HG03280 (cell line): ENCODE results near the gene NTNG2.

Experiments
- ATAC-seq: cut with Tn5 transposase; IDR thresholded peaks from one replicate; pipeline ENCODE4 v1.9.1; 2021; ENCODE audit warnings: mild to moderate bottlenecking, moderate library complexity; ENCODE audit not compliant: unreplicated experiment

NTNG2 gene

GRCh38 chr9:132168851-132169250 is 7.0 kb downstream of the NTNG2 start:
- no peak for ATAC-seq

DNA sequence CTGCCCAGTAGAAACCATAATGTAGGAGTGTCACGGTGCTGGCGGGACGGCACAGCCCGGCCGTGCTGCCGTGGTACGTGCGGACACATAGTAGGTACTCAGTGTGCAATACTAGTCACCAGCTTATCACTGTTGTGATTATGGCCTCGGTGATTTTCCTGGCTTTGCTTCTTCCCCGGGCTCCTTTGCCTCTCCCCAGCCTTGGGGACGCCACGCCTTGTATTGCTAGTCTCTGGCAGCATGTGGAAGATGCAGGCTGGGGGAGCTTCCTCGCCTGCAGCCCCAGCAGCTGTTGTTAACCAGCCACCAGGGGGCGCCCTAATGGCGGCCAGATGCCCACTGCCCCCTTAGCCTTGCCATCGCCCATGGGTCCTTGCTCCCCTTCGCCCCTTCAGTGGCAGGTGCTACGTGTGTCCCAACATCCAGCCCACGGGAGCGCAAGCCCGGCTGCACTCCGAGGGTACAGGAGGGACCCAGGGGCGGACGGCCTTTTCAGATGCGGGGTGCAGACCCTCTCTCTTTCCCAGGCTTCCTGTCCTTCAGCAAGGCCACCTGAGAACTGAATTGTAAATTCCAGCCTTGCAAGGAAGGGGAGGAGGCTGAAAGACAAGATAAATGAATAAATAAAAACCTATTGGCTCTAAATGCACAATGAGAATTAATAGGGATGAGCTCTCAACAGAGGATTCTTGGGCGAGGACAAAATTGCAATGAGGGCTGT is 8.0 kb downstream of the NTNG2 start:
- ATAC-seq: no peak

- ATAC-seq: no peak
These were observed 9.8 kb downstream of the NTNG2 start for GRCh38 chr9:132171702-132172101.

DNA sequence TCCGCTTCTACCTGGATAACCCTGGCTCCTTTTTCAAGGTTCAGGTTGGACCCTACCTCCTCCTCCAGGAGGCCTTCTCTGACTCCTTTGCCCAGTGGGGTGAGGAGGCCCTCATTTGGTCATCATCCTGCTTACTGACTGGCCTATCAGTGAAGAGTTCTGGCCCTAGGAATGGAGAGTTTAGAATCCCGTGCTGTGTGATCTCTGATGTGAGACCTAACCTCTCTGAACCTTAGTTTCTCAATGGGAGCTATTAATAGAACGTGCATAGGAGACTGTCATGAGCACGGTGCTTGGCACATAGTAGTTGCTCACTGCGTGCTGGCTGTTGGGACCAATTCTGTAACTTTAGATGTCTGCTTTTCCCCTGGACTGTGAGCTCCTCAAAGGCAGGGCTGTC is 10.3 kb downstream of the NTNG2 start:
- ATAC-seq: no peak

DNA sequence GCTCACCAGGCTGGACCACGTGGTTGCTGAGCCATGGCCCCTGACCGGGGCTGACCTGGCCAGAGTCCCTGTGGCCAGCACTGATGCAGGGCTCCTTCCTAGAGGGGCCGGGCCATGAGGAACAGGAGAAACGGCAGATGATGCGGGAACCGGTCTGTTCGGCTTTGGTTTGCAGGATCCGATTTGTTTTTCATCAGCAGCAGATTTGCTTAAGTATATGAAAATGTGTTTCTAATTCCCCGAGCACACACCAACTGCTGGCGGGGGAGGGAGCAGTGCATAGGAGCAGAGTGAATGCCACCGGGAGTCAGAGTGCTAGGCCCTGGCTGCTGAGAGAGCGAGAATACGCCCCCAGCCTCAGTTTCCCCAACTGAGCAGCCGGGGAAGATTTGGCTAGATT is 13.6 kb downstream of the NTNG2 start:
- ATAC-seq: no peak

DNA sequence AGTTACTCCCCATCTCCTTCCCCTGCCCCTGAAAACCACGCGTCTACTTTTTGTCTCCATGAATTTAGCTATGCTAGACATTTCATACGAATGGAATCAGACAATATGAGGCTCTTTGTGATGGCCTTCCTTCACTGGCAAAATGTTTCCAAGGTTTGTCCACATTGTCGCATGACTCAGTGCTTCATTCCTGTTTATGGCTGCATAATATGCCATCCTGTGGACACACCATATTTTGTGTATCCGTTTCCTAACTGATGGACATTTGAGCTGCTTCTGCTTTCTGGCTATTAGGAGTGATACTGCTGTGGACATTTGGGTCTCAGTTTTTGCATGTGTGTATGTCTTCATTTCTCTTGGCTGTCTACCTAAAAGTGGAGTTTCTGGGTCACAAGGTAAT is 14.5 kb downstream of the NTNG2 start:
- no peak for ATAC-seq

DNA sequence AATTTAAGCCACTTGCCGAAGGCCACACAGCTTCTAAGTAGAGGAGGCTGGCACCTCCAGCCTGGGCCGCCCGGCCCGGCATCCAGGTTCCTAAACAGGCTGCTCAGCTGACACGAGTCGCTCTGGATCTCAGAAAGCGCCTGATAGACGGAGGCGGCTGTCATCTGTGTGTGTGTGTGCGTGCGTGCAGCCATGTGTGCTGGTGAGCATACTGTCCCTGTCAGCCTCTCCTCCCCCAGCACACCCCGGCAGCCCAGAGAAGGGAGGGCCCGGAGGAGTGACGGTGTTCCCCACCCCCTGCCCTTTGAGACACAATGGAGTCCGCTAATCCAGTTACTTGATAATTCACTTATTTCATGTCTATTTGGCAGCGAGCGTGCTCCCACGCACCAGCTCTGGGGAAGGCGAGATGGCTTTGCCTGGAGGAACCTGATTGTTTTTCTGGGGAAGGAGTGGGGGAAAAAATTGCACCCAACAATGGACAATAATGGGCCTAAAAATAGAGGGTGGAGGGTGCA is 20.0 kb downstream of the NTNG2 start:
- ATAC-seq: no peak

DNA sequence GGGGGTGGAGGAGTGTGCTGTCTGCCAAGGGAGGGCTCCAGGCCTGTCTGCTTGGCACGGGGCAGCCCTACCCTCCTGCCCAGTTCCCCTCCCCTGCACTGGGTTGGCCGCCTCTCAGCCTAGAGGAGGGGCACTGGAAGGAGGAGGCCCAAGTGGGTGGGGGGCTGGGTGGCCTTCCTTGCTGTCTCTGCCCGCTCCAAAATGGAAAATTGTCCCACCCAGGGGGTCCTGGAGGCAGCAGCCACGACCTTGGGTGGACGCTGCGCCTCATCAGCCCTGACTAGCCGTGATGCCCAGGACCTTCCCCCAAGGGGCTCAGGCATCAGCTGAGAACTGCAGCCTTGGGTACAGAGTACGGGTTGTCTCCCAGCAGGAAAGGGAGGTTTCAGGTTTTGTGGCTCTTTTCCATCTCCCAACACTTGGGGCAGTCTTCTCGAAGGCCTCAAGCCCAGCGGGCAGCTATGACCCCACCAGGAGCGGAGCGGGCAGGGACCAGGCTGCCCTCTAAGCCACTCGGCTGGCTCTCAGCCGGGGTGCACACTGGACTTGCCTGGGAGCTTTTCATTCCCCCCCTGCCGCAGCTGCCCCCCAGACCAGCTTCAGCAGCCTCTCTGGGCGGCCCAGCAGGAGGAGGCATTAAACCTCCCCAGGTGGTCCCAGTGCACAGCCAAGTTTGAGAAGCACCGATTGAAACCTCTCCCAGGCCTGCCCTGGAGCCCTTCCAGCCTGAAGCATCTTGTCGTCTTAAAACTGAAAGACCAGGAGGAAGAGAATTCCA is 20.6 kb downstream of the NTNG2 start:
- no peak for ATAC-seq

DNA sequence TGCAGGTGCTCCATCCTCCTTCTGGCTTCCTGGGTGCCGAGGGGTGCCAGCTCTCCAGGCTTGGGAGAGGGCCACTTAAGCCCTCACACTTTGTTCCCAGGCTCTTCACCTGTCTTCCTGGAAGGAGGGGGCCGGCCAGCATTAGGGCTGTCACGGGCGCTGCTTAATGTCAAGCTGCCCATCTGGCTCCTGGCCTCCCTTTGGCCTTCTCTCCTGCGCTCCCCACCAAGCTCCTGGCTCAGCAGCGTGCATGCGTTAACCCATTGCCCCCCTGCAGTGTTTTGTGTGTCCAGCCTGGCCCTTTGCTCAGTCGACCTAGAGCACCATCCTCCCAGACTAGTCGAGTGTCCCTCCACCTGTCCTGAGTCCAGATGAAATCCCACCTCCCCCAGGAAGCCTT is 21.3 kb downstream of the NTNG2 start:
- no peak for ATAC-seq

DNA sequence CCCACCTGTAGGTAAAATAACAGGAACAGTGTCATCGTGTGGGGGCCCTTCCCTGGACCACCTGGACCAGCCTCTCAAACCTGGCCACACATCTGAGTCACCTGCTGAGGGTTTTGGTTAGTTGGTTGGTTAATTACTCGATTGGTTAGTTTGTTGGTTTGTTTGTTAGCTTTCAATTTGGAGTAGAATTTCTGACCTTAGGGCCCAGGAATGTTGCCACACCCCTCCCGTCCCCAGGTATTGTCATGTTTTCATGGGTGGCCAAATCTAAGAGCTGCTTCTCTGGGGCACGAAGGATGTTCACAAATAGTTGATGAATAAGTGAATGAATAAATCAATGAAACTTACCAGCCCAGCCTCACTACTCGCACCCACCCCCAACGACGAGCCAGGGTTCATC is 21.9 kb downstream of the NTNG2 start:
- ATAC-seq: no peak

- no peak for ATAC-seq
These were observed 22.3 kb downstream of the NTNG2 start for GRCh38 chr9:132184124-132184523.

GRCh38 chr9:132185073-132186009 is 23.5 kb downstream of the NTNG2 start:
- ATAC-seq: no peak

DNA sequence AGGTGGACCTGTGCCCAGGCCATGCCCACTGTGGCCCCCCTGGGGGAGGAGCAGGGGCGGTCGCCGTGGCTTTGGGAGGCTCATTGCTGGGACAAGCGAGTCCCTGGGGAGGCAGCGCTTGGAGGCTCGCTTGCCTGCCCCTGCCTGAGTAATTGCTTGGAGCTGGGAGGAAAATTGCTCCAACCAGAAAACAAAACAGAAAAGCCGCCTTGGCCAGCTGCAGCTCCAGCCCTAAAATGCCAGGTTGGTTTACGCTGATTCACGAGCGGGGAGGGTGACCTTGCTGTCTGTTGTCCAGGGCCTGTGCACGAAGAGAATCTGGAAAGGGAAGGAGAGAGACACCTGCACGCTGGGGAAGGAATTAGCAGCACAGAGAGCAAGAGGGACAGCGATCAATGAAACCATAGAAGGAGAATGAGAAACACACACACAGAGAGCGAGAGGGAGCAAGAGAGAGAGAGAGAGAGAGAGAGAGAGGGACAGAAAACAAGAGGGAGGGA is 25.3 kb downstream of the NTNG2 start:
- no peak for ATAC-seq

DNA sequence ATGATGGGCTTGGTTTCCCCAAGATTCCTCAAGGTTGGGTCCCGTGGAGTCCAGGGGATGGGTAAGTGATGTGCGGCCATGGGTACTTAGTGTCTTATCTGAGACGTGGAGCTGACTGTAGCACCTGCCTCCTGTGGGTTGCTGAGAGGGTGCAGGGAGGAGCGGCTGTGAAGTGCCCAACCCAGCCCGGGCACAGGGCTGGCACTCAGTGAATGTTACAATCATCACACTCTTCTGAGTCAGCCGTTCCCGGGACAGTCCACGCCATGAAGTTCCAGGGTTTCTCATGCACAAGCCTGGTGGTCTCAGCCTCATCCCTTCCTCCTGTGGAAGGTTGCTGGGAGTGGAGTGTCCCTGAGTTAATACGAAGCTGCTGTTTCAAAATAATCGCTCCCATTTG is 29.1 kb downstream of the NTNG2 start:
- no peak for ATAC-seq

- no peak for ATAC-seq
These were observed 30.9 kb downstream of the NTNG2 start for GRCh38 chr9:132192728-132193127.

DNA sequence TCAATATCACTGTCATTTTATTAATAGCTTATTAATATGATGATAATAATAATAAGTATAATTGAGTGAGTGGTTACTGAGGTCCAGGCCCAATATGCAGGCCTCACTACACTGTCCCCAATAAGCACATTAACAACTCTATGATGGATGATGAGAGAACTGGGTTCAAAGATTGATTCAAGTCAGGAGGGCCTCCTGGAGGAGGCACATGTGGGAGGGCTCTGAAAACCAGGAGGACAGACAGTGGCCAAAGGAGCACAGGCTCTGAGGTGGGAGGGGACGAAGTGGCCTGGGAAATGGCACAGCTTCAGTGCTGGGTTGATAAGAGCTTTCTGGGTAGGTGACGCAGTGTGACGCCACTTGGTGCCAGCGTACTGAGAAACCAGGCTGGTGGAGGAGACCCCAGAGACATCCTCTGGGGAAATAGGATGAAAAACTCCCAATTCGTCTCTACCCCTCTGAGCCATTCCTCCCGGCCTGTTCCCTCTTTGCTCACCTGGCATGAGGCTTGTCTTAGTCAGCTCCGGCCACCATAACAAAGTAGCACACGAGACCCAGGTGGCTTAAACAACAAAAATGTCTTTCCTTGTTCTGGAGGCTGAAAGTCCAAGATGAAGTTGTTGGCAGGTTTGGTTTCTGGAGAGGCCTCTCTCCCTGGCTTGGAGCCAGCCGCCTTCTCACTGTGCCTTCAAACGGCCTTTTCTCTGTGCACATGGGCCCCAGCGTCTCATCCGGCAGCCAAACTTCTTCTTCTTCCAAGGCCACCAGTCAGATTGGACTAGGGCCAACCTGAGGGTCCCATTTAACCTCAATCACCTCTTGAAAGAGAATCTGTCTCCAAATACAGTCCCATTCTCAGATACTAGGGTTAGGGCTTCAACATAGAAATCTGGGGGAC is 31.6 kb downstream of the NTNG2 start:
- no peak for ATAC-seq

GRCh38 chr9:132194508-132194907 is 32.6 kb downstream of the NTNG2 start:
- ATAC-seq: no peak

- no peak for ATAC-seq
These were observed 35.5 kb downstream of the NTNG2 start for GRCh38 chr9:132197315-132197714.

DNA sequence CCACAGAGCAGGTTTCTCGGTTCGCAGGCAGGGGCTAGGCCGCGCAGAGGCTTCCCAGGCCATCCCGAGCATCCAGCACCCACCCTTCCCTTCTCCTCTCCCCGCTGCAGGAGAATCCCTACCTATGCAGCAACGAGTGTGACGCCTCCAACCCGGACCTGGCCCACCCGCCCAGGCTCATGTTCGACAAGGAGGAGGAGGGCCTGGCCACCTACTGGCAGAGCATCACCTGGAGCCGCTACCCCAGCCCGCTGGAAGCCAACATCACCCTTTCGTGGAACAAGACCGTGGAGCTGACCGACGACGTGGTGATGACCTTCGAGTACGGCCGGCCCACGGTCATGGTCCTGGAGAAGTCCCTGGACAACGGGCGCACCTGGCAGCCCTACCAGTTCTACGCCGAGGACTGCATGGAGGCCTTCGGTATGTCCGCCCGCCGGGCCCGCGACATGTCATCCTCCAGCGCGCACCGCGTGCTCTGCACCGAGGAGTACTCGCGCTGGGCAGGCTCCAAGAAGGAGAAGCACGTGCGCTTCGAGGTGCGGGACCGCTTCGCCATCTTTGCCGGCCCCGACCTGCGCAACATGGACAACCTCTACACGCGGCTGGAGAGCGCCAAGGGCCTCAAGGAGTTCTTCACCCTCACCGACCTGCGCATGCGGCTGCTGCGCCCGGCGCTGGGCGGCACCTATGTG is 36.1 kb downstream of the NTNG2 start:
- ATAC-seq: no peak
